Measurements from ENCODE around the gene FAM193B.

The FAM193B gene

GRCh38 chr5:177482359-177482795 is 72.0 kb downstream of the FAM193B start:
- no peak overlapping the region for H3K9ac ChIP-seq
- no peaks in the 10 kb centered on the region for H3K79me2 ChIP-seq (ENCODE audit: insufficient read depth, low read depth)
- H4K20me1 ChIP-seq (ENCODE audit: insufficient read depth), result no peaks in the 10 kb centered on the region
- no peak overlapping the region for H3K27ac ChIP-seq
- no peaks in the 10 kb centered on the region for H3K27me3 ChIP-seq (ENCODE audit: insufficient read depth, low read depth)
- no peak overlapping the region for H3K4me3 ChIP-seq (IDR thresholded peaks at IDR 0.05; ENCODE audit: insufficient read depth, low read depth, low read length)
- no peak overlapping the region for H3K4me2 ChIP-seq
- no peaks in the 10 kb centered on the region for H3K4me1 ChIP-seq (ENCODE audit: low read depth, poor library complexity, severe bottlenecking)
- H3K36me3 ChIP-seq (ENCODE audit: insufficient read depth), result no peaks in the 10 kb centered on the region
- TF ChIP-seq, protein P1, sequence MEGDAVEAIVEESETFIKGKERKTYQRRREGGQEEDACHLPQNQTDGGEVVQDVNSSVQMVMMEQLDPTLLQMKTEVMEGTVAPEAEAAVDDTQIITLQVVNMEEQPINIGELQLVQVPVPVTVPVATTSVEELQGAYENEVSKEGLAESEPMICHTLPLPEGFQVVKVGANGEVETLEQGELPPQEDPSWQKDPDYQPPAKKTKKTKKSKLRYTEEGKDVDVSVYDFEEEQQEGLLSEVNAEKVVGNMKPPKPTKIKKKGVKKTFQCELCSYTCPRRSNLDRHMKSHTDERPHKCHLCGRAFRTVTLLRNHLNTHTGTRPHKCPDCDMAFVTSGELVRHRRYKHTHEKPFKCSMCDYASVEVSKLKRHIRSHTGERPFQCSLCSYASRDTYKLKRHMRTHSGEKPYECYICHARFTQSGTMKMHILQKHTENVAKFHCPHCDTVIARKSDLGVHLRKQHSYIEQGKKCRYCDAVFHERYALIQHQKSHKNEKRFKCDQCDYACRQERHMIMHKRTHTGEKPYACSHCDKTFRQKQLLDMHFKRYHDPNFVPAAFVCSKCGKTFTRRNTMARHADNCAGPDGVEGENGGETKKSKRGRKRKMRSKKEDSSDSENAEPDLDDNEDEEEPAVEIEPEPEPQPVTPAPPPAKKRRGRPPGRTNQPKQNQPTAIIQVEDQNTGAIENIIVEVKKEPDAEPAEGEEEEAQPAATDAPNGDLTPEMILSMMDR (conservative IDR thresholded peaks at IDR 0.05; ENCODE audit: low read depth, low read length), result no peak
- H2AFZ ChIP-seq (ENCODE audit: low read depth), result no peak overlapping the region

DNA sequence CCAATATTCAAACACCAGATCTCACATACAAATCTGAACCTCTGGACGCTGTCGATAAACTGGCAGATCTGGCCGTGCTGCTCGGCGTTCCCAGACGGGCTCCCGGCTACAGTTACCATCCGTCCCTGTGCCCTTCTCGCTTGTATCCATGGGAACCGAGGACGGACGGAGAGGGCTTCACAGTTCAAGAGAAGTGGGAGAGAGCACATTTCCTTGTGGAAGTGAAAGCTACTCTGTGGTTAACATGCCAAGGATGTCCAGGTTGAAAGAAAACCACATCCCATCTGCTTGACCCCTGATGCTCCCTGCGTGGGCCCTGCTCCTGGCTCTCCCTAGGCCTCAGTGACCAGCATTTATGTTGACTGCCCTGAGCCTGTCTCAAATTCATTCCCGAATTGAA is 74.6 kb downstream of the FAM193B start:
- Histone ChIP-seq H2AFZ (ENCODE audit: low read depth) (no peak overlapping the region), H3K9ac (no peak overlapping the region), H4K20me1 (ENCODE audit: insufficient read depth) (no peaks in the 10 kb centered on the region), H3K27ac (no peak overlapping the region), H3K27me3 (ENCODE audit: insufficient read depth, low read depth) (no peaks in the 10 kb centered on the region), H3K4me2 (no peak overlapping the region), H3K4me3 (IDR thresholded peaks at IDR 0.05; ENCODE audit: insufficient read depth, low read depth, low read length) (no peak overlapping the region), H3K79me2 (ENCODE audit: insufficient read depth, low read depth) (no peaks in the 10 kb centered on the region), H3K4me1 (ENCODE audit: low read depth, poor library complexity, severe bottlenecking) (no peaks in the 10 kb centered on the region), H3K36me3 (ENCODE audit: insufficient read depth) (no peaks in the 10 kb centered on the region)
- TF ChIP-seq, protein P1 (conservative IDR thresholded peaks at IDR 0.05; ENCODE audit: low read depth, low read length), result no peak

DNA sequence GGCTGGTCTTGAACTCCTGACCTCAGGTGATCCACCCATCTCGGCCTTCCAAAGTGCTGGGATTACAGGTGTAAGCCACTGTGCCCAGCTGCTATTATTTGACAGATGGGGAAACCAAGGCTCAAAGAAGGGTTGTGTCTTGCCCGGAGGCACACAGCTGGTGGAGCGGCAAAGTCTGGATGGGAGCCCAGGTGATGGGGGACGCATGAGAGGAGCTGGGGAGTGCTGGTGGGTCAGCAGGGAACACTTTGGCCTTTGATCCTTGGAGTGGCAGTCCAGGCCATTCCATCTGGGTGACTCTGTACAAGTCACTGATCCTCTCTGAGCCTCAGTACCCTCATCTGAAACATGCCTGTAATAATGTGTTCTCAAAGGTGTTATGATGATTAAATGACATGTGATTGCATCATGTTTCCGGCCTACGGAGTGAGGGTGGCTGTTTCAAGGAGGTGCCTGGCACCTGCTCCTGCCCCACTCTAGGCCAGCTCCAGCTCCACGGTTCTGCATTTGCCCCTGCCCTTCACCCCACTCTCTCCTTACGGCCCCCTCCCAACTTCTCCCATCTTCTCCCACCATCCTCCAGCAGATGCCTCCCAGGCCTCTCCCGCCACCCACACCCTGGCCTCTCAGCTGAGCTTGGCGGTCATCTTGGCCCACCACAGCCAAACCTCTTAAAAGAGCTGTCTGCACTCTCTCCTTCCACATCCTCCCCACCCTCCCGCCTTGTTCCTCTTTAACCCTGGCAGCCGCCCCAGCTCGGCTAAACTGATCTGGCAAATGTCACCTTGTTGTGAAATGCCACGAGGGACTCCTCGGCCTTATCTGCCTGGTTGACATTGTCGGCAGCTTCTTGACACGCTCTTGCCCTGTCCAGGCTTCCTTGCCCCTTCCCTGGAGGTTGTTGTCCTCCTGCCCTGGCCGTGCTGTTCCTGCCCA is 75.4 kb downstream of the FAM193B start:
- Histone ChIP-seq H3K79me2 (ENCODE audit: insufficient read depth, low read depth) (no peaks in the 10 kb centered on the region), H3K36me3 (ENCODE audit: insufficient read depth) (no peaks in the 10 kb centered on the region), H2AFZ (ENCODE audit: low read depth) (no peak overlapping the region), H3K4me3 (IDR thresholded peaks at IDR 0.05; ENCODE audit: insufficient read depth, low read depth, low read length) (no peak overlapping the region), H3K27ac (no peak overlapping the region), H3K4me1 (ENCODE audit: low read depth, poor library complexity, severe bottlenecking) (no peaks in the 10 kb centered on the region), H3K9ac (no peak overlapping the region), H3K27me3 (ENCODE audit: insufficient read depth, low read depth) (no peaks in the 10 kb centered on the region), H4K20me1 (ENCODE audit: insufficient read depth) (no peaks in the 10 kb centered on the region), H3K4me2 (no peak overlapping the region)
- TF ChIP-seq, protein P1 (conservative IDR thresholded peaks at IDR 0.05; ENCODE audit: low read depth, low read length), result no peak

GRCh38 chr5:177477701-177478477 is 76.5 kb downstream of the FAM193B start:
- H3K4me2 ChIP-seq, result no peak overlapping the region
- H3K27ac ChIP-seq, result no peak overlapping the region
- H3K4me3 ChIP-seq (IDR thresholded peaks at IDR 0.05; ENCODE audit: insufficient read depth, low read depth, low read length), result no peak overlapping the region
- H3K4me1 ChIP-seq (ENCODE audit: low read depth, poor library complexity, severe bottlenecking), result no peaks in the 10 kb centered on the region
- TF ChIP-seq, protein P1 (conservative IDR thresholded peaks at IDR 0.05; ENCODE audit: low read depth, low read length), result no peak
- H3K9ac ChIP-seq, result no peak overlapping the region
- no peak overlapping the region for H2AFZ ChIP-seq (ENCODE audit: low read depth)
- no peaks in the 10 kb centered on the region for H4K20me1 ChIP-seq (ENCODE audit: insufficient read depth)
- no peaks in the 10 kb centered on the region for H3K27me3 ChIP-seq (ENCODE audit: insufficient read depth, low read depth)
- no peaks in the 10 kb centered on the region for H3K36me3 ChIP-seq (ENCODE audit: insufficient read depth)
- no peaks in the 10 kb centered on the region for H3K79me2 ChIP-seq (ENCODE audit: insufficient read depth, low read depth)

Data from KMS-11 (cell line).